HG03280 (cell line): Measurements from ENCODE around the gene RBP3.

Experiments used
- ATAC-seq: cut with Tn5 transposase; IDR thresholded peaks from one replicate; pipeline ENCODE4 v1.9.1; 2021; ENCODE audit warnings: mild to moderate bottlenecking, moderate library complexity; ENCODE audit not compliant: unreplicated experiment

The RBP3 gene

DNA sequence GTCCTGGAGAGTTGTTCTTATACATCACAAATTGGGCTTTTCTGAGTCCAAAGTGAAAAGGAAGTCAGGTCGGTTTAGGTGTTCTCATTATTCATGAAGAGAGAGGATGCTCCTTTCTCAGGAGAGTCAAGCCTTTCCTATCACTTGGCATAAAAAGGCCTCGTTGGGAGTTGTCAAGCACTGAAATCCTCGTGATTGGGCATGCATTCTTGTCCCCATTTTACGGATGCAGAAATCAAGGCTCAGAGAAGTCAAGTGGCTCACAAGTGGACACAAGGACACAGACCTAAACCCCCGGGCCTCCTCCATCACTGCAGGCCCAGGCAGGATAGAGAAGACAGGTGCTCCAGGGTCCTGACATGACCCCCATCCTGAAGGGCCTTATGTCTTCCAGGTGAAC lies 8.5 kb downstream of the RBP3 start:
- no peak for ATAC-seq

DNA sequence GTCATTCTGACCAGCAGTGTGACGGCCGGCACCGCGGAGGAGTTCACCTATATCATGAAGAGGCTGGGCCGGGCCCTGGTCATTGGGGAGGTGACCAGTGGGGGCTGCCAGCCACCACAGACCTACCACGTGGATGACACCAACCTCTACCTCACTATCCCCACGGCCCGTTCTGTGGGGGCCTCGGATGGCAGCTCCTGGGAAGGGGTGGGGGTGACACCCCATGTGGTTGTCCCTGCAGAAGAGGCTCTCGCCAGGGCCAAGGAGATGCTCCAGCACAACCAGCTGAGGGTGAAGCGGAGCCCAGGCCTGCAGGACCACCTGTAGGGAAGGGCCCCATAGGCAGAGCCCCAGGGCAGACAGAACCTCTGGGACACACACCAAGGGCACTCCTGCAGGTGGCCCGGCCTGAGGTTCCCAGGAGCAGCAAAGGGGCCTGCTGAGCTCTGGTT lies 9.0 kb downstream of the RBP3 start:
- no peak for ATAC-seq

DNA sequence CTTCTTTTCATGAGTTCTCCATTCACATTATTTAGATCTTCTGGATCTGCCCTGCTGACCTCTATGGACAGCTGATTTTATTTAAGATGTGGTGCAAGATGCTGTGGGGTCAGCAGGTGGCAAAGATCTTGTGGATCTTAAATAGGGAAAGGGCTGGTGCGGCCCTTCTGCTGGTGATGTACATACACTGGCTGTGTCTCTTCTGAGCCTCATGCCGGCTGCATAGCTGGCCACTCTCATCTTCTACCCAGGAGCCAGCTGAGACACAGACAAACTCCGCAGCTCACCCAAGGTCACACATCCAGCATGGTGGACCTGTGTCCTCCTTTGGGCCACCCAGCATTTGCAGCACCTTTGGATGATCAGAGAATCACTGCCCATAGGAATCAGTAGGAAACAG lies 9.7 kb downstream of the RBP3 start:
- ATAC-seq = no peak

DNA sequence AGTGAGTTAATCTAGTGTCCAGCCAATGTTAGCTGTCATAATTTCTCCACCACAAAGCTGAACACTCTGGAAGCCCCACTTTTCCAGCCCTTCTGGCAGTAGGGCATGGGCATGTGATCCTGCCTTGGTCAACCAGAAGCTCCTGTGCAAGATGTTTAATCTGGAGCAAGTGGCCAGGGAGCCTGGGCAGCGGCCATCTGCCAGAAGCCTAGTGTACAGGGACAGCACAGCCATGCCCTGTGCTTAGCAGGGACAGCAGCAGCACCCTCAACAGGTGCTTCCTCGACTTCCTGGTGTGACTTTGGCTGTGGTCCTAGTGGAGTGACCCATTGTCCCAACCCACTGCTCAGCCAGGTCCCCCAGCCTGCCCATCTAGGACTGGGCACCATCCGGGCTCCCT lies 10.3 kb downstream of the RBP3 start:
- ATAC-seq = no peak

DNA sequence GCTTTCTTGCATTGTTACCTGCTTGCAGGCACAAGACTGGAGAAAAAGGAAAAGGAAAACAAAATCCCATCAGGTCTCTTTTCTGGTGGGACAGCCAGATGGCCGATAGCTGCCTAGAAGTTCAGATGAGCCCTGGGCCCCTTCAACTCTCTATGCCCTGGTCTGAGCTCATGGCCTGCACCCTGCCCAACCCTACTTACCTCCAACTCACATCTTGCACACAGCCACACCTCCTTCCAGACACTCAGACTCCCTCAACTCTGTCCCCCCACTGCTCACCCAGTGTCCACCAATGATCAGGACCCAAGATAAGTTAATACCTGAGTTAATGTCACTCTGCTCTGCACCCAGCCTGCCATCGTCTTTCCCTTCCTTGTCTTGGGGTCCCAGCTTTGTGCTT lies 10.9 kb downstream of the RBP3 start:
- no peak for ATAC-seq

DNA sequence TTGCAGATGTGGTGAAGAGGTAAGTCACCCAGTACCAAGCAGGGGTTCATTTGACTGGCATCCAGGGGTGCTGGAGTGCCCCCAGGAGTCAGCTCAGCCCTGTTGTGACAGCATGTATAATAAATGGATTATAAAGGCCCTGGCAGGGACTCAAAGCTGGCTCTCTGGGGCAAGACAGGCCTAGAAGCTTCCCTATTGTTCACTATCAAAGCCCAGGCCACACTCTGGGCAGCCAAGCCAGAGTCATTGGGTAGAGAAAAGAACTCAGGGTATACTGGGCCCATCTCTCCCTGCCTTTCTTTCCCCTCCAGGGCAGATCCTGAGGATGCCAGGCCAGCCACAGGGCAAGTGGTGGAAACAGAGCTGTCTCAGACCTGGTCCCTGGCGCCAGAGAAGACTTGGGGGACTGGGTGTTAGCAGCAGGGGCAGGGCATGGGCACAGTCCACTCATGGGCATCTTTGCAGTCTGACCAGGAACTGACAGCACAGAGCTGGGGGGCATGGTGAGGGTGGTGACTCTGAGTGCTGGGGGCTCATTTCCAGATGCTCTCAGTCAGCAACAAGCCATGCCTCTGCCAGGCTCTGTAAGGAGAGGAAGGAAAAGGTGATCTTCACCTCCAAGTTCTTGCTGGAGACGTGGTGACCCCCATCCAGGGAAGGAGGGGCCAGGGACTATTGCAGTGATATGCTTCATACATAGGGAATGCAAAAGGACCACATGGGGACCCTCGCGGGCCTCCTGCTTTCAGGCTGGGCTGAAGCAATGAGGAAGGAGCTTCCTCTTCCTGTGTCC lies 11.7 kb downstream of the RBP3 start:
- ATAC-seq = no peak

DNA sequence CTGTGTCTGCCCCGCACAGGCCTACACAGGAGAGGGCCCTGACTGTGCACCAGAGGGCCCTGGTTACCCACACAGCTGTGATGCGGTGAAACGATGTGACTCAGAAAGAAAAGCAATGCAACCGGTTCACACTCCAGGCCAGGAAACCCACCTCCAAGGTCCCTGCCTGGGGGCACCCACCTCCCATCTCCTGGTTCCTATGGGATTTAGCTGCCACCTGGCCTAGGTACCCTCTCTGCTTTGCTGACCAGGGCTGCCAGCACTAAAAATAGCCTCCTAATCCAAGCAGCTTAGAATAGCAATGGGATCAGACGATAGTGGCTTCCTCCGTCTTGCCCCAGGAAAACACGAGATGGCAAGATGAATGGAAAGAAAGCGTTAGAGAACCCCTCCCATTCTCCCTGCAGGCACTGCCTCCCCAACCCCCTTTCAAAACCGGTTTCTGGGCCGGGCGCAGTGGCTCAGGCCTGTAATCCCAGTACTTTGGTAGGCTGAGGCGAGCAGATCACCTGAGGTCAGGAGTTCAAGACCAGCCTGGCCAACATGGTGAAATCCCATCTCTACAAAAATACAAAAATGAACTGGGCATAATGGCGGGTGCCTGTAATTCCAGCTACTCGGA lies 12.4 kb downstream of the RBP3 start:
- ATAC-seq = no peak

DNA sequence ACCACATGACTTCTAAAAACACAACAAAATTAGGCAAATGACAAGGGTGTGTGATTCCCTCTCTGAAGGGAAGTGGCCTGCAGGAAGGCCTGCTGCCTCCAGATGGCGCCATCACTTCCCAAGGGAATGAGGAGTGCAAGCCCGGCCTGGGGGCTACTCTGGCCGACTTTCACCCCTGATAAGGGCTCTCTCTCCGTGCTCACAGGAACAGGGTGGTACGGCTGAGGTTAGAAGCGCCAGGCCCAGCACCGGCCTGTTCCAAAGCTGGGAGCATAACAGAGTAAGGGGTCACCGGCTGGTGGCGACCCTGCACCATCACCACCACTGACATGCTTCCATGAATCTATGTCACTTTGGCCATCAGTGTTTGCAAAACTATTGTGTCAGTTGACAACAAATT lies 13.1 kb downstream of the RBP3 start:
- no peak for ATAC-seq

DNA sequence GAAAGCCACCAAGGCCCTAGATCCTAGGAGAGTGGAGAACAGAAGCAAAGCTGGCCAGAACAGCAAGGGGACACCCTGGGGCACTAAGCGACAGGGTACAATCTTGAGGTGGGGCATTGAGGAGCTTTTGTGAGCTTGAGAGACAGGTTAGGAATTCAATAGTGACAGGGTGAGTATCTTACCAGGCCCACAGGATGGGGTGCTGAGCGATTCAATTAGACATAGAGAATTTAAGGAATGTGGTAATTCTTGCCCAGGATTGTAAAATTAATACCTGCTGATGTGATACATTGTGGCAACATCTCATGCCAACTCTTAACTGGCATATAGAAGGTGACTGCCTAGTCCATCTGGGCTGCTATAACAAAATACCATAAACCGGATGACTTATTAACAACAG lies 14.0 kb downstream of the RBP3 start:
- ATAC-seq = no peak

DNA sequence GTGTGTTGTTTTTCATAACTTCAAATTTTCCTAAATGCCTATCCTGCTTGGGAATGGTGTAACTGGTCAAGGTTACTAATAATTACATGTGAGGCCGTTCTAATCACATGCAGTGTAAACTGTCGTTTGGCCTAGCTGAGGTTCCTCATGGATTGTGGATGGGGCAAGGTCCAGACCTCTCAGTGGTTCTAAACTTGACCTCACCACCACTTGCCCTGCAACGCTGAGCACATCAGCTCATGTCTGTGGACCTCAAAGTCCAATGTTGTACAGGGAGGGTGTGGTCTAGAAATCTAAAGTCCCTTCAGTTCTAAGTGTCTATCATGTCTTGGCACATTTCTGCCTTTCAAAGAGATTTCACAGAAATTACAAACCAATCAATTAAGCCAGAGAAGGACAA lies 15.6 kb downstream of the RBP3 start:
- no peak for ATAC-seq

DNA sequence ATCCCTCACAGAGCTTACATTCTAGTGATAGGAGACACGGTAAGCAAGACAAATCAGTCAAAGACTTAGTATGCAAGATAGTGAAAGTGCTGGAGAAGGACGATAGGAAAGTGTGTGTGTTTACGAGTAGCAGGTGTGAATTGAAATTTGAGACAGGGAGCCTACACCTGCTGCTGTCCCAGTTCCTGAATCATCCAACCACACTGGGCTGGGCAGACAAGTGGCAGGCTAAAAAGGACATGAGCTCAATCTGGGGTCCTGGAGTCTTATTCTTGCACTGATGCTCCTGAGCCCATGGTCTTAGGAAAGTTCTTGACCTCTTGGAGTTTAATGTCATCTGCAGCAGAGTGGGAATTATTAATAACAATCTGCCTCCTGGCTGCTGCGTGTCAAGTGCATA lies 16.2 kb downstream of the RBP3 start:
- ATAC-seq = no peak

DNA sequence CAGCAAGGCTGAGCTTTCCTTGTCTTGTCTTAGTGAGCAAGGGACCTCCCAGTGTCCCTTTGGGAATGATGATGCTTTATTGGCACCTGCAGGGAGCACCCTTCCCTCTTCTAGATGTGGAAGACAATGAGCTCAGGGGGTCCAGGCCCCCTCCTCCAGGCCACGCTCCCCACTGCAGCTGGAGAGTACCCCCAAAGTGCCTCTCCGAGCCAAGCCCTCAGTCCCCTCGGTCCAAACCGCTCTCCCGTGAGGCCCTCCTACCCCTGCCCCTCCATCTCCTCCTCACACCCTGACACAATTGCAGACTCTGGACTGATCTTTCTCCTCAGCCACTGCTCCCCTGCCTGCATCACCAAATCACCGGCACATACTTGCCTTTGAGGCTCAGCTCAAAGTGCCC lies 16.7 kb downstream of the RBP3 start:
- no peak for ATAC-seq

DNA sequence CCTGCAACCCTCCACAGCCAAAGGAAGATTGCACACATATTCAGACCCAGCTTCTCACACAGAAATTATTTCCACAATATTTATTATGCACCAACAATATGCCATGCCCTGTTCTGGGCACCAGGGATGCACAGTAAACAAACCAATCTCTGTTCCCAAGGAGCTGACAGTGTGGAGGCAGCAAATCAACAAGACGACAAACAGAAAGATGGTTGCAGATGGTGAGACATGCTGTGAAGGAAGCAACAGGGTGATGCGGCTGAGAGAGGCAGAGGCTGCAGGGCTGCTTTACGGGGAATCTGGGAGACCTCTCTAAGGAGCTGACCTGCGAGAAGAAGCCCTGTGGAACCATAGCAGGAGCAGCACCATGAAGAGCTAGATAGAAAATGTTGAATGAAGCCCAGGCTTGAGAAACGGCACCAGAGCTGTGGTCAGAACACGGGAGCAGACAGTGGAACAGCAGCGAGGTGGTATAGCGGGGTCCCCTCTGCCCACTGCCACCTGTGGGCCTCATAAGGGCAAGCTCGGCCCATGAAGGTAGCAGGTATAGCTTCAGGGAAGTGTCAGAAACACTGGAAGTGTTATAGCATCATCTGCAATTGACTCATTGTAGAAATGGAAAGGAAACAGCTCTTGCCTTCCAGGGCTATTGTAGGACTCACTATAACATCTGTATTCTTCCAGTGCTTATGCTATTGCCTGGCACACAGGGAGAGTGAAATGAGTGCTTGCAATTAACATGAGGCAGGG lies 17.4 kb downstream of the RBP3 start:
- no peak for ATAC-seq

DNA sequence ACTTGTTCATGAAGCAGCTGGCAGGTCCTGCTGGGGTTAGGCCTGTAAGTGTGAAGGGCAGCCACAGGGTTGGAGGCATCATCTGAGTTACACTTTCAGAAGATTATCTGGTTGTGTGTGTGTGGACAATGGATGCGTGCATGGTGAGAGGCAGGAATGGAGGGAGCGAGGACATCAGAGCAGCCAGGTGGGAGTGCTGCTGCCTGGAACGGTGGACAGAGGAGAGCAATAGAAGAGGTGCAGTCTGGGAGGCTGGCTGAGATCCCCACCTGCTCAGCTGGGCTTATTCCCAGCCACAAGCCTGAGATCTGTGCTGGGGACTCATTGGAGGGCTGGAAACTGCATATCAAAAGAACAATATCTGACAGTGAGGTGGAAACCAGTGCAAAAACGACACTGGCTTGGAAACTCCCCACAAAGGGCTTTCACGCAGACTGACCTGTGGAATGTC lies 18.0 kb downstream of the RBP3 start:
- ATAC-seq = no peak

DNA sequence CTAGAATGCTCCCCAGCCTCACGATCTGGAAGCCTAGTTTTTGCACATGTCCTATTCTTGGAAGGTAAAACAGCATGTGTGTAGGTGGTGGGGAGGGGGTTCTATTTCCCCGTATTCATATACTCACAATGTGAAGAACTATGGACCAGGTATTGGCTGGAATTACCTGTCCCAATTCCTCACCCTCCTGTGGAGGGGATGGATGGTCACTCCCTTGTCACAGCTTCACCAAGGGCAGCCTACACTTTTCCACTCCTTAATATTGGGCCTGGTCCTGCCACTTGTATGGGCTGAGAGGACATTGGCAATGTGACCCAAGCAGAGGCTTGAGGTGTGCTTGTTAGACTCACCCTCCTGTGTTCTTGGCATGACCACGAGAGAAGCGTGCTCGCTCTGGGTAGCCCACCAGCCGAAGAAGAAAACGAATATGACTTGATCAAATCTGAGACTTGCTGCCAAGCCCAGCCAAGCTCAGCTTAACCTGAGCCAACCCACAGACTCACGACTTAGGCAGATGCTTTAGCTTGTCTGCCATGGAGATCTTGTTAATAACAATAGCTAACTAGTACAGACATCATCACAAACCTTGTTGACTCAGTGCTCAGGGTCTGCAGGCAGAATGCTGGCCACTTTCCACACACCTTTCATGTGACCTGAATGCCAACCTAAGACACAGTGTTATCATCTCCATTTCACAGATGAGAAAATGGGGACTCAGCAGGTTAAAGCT lies 18.7 kb downstream of the RBP3 start:
- no peak for ATAC-seq

DNA sequence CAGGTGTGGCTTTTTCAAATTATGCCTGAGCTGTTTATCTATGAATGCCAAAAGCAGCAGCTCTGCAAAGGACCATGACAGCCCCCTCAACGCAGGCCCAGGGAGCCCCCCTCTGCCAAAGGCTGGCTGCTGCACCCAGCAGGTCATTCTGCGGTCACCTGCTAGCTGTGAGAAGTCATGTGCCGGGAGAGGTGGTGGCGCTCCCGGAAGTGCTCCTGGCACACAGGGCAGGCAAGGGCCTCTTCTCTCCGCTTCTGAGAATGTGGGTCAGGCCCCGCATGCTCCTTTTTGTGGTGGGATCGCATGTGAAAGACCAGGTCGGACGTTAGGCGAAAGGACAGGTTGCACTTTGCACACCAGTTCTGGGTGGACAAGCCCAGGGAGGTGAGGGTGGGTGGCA lies 19.5 kb downstream of the RBP3 start:
- no peak for ATAC-seq

DNA sequence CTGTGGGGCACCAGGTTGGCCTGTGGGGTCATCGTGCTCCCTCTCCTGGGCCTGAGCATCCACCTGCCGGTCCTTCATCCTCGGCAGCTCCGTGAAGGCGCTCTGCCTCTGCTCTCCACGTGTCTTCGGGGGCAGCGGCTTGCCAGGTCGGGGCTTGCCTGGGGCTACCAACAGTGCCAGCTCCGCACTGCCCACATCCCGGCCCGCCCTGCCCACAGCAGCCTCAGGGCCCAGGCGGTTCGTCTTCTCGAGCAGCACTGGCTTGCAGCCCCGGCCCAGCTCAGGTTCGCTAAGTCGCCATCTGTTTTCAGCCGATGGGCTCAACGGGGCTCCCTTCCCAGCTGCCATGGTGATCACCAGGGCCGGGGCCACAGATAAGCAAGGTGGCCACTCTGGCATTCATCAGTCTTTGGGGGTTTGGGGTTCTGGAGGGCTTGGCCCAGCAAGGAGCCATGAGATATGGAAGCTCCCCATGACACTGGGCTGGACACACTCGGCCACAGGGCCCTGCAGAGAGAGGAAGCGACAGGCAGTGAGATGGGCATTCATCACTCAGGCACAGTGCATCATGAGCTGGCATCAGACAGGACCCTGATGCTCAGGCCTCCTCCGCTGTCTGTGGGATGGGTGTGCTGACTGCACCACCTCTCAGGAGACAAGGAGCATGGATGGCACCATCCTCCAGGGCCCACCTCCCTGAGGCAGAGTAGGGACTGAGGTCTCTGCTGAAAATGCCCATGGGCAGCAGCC lies 20.4 kb downstream of the RBP3 start:
- ATAC-seq = no peak

DNA sequence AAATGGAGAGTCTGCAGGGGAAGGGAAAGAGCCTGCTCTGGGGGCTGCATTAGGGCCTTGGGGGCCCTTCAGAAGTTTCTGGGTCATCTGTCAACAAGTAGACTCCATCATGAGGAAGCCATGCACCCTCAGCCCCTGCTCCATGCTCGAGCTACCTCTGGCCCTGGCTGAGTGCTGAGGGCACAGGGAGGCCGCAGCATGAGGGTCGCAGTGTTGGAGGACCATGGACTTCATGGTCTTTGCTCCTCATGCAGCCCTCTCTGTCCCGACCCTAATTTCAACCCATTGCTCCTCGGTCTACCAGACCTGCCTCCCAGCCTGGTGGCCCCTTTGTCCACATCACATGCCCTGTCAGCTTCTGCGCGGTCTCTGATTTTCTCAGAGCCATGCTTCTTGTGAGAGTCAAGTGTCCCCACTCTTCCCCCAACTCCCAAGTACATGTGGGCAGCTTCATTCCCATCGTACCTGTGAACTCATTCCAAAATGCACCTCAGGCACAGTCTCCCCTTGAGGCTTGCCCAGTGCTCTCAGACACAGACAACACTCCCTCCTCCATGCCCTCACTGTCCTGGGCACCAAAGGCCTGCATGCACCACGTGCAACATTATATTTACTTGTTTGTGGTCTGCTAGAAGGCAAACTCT lies 21.2 kb downstream of the RBP3 start:
- no peak for ATAC-seq

DNA sequence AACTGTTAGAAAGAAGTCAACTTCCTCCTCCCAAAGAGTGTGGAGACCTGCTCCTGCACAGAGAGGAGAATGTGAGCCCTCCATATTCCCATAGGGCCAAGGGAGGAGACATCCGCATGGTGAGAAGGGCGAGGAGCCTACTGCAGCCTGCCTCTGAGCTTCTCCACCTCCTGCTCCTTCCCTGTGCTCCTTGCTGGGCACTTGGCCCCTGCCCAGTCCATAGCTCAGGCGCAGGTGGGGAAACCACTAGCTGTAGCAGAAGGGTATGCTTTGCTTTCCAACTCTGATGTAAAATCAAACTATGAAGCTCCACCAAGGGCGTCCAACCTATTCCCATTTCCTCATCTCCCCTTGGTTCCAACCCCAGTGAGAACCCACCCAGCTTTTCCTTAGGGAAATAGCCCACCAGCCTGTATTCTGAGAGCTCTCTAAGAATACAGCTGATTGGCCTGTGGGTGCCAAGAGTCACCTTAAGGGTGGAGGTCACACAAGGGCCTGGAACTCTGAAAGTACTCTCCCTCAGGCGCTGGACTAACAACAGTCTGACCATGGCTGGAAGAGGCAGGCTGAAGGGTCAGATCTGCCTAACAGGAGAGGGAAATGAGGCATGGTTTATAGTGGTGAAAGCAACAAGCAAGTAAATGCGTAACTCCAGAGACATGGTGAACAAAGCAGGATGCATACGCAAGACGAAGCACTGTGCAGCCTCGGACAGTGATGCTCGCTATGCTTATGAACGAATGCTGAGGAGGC lies 22.0 kb downstream of the RBP3 start:
- ATAC-seq = no peak
